Liver (tissue), 3 donors: Measurements from ENCODE around the gene SLC12A1.

Experiments used
- CTCF ChIP-seq: fragments of 150-350 bp; IDR thresholded peaks from 2 replicates; pipeline ENCODE4 v1.5.1; 2017; ENCODE audit warnings: improper control_type of control experiment, low read depth, low read length; ENCODE audit not compliant: missing input control
- FOXA1 ChIP-seq: IDR thresholded peaks from 2 replicates; pipeline ENCODE4 v1.6.1; 2016; ENCODE audit warnings: antibody characterized with exemption
- RAD21 ChIP-seq, 2 donors: IDR thresholded peaks; 2 replicates each; pipeline ENCODE4 v1.6.1; 2016; ENCODE audit warnings: antibody characterized with exemption in 2 of 2, mild to moderate bottlenecking in 2 of 2
- TAF1 ChIP-seq: conservative IDR thresholded peaks from 2 replicates; pipeline ENCODE4 v1.6.1; 2016; ENCODE audit warnings: antibody characterized with exemption, mild to moderate bottlenecking
- YY1 ChIP-seq: IDR thresholded peaks from 2 replicates; pipeline ENCODE4 v1.6.1; 2016; ENCODE audit warnings: antibody characterized with exemption, mild to moderate bottlenecking
- donor health status: healthy.
- donor health status: healthy.

DNA sequence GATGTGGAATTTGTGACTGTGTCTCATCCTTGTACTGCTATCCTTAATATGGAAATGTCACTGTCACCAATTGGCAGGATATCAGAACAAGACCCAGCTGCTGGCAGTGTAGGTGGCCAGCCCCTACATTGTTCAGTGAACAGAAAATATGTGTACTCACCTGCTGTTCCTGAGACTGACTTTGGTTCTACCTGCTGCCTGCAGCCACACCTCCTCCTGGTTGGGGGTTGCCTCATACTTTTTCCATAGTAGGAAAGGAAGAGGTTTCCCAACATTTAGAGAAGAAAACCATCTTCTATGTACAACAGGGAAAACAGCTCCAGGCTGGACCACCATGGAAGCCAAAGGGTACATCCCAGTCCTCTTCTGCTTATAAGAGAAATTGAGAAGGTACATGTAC lies 35.9 kb downstream of the SLC12A1 start:
- no peak for TF ChIP-seq TAF1
- no peak for TF ChIP-seq RAD21 (IDR thresholded peaks at IDR 0.05)
- no peak for TF ChIP-seq FOXA1
- no peak for TF ChIP-seq YY1
- no peak for TF ChIP-seq CTCF
